Measurements from ENCODE around the gene COX6A1. TPM values are rescaled to one million over a fixed set of nuclear protein-coding genes. Genes with fewer than 3 reads are reported as not detected.

Gene COX6A1
- total and polyA plus RNA-seq, 2 of the 13 experiments (the other 11 are each of a cell fraction or from before 2014, with no cell fraction given), result 542 to 673 TPM

DNA sequence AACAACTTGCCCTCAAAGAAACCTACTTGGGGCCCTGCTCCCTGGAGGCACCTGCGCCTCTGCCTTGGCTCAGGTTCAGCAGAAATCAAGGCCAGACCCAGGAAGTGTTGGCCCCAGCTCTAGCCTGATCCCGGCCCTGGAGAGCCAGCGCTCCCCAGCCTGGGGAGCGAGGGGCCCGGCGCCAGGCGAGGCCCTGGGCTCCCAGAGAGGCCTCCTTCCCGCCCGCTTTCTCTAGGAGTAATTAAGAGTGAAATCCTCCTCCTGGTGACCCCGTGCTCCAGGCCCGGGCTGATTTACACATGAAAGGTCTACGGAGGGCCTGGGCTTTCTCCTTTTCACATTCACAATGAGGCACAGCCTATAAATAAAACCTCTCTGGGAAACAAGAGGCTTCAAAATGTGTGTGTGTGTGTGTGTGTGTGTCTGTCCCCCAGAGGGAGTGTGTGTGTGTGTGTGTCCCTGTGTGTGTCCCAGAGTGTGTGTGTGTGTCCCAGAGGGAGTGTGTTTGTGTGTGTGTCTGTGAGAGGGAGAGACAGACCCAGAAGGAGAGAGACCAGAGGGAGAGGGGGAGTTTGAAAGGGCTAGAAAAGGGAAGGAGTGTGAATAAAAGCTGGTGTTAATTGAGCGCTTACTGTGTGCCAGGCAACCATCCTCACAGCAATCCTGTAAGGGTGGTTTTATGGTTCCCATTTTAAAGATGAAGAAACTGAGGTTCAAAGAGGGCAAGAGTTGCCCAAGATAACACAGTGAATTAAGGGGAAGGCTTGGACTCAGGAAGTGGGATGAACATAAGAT, 23.8 kb upstream of the COX6A1 start:
- Histone ChIP-seq H3K27me3 (ENCODE audit: control insufficient read depth in 1 of 2, insufficient read depth in 2 of 2, low read length in 2 of 2) (no peaks in the 10 kb centered on the region; a peak in 1 of 5 replicates), H2AFZ (ENCODE audit: low read length) (peak overlapping the region; percentile 60), H3K4me3 (replicated peaks in 1 of 3; ENCODE audit: insufficient read depth in 1 of 3, low read depth in 2 of 3, low read length in 3 of 3) (peak overlapping the region in 1 of 3 experiments; percentile 28; a peak in 2 of 6 replicates), H3K36me3 (replicated peaks in 1 of 2; ENCODE audit: control insufficient read depth in 1 of 2, insufficient read depth in 2 of 2, low read length in 2 of 2) (no peaks in the 10 kb centered on the region), H3K79me2 (ENCODE audit: insufficient read depth, low read length) (no peaks in the 10 kb centered on the region), H3K4me2 (ENCODE audit: low read depth, low read length) (peak overlapping the region; percentile 63), H3K9ac (ENCODE audit: insufficient read depth, low read depth, low read length) (peak overlapping the region; percentile 39; the same call in 1 of the 2 replicates), H3K27ac (ENCODE audit: extremely low read length, insufficient read depth, low read length) (no peak overlapping the region), H3K4me1 (ENCODE audit: insufficient read depth, low read length) (peaks cover 13% of the 10 kb centered on the region), H3K9me3 (ENCODE audit: low read length) (no peaks in the 10 kb centered on the region), H4K20me1 (ENCODE audit: insufficient read depth, low read length) (no peaks in the 10 kb centered on the region)
- WGBS (ENCODE audit: low lambda C conversion rate), result 8% methylated on average over 12 of the region's 13 CpGs
- in situ Hi-C loops (cut with HindIII; ENCODE audit: extremely low pct_ligation_motif_present, low pct_unique_long_range_greater_than_20kb) (no loop called here), intact Hi-C loops (cut with micrococcal nuclease; ENCODE audit: unreplicated experiment) (no loop called here)
- POLR2A ChIA-PET, result interaction anchor here (0.7 kb wide), 1 partner anchor 31 kb away, joined by 3 read pairs; no protein-coding TSS in a partner anchor
- ATAC-seq (peak; percentile 94), FAIRE-seq (no peak), DNase-seq (ENCODE audit: low spot score) (no peak)
- CTCF ChIA-PET (ENCODE audit: low intra/inter-chr PET ratio, low total read pairs), result no interaction called here
- BruUV-seq (replicated peaks), result no TSS peak
- TF ChIP-seq TAF15 (IDR thresholded peaks at IDR 0.05; ENCODE audit: low read depth, low read length, poor library complexity, severe bottlenecking) (no peak), PAWR (CRISPR knock-in tag; IDR thresholded peaks at IDR 0.05; ENCODE audit: borderline replicate concordance) (no peak), ETV6 (CRISPR knock-in tag; conservative IDR thresholded peaks at IDR 0.05) (no peak), ZNF274 (CRISPR knock-in tag; IDR thresholded peaks at IDR 0.05) (no peak), ZNF782 (CRISPR knock-in tag; IDR thresholded peaks at IDR 0.05; ENCODE audit: borderline replicate concordance) (no peak), ZFX (CRISPR knock-in tag; IDR thresholded peaks at IDR 0.05; ENCODE audit: low read depth) (peak; percentile 69), ELF1 (CRISPR knock-in tag; IDR thresholded peaks at IDR 0.05) (peak; percentile 74)
- TF ChIP-seq, protein P1, sequence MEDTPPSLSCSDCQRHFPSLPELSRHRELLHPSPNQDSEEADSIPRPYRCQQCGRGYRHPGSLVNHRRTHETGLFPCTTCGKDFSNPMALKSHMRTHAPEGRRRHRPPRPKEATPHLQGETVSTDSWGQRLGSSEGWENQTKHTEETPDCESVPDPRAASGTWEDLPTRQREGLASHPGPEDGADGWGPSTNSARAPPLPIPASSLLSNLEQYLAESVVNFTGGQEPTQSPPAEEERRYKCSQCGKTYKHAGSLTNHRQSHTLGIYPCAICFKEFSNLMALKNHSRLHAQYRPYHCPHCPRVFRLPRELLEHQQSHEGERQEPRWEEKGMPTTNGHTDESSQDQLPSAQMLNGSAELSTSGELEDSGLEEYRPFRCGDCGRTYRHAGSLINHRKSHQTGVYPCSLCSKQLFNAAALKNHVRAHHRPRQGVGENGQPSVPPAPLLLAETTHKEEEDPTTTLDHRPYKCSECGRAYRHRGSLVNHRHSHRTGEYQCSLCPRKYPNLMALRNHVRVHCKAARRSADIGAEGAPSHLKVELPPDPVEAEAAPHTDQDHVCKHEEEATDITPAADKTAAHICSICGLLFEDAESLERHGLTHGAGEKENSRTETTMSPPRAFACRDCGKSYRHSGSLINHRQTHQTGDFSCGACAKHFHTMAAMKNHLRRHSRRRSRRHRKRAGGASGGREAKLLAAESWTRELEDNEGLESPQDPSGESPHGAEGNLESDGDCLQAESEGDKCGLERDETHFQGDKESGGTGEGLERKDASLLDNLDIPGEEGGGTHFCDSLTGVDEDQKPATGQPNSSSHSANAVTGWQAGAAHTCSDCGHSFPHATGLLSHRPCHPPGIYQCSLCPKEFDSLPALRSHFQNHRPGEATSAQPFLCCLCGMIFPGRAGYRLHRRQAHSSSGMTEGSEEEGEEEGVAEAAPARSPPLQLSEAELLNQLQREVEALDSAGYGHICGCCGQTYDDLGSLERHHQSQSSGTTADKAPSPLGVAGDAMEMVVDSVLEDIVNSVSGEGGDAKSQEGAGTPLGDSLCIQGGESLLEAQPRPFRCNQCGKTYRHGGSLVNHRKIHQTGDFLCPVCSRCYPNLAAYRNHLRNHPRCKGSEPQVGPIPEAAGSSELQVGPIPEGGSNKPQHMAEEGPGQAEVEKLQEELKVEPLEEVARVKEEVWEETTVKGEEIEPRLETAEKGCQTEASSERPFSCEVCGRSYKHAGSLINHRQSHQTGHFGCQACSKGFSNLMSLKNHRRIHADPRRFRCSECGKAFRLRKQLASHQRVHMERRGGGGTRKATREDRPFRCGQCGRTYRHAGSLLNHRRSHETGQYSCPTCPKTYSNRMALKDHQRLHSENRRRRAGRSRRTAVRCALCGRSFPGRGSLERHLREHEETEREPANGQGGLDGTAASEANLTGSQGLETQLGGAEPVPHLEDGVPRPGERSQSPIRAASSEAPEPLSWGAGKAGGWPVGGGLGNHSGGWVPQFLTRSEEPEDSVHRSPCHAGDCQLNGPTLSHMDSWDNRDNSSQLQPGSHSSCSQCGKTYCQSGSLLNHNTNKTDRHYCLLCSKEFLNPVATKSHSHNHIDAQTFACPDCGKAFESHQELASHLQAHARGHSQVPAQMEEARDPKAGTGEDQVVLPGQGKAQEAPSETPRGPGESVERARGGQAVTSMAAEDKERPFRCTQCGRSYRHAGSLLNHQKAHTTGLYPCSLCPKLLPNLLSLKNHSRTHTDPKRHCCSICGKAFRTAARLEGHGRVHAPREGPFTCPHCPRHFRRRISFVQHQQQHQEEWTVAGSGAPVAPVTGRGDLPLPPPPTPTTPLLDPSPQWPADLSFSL (CRISPR knock-in tag; IDR thresholded peaks at IDR 0.05), result peak; percentile 84
- TF ChIP-seq, protein P2, sequence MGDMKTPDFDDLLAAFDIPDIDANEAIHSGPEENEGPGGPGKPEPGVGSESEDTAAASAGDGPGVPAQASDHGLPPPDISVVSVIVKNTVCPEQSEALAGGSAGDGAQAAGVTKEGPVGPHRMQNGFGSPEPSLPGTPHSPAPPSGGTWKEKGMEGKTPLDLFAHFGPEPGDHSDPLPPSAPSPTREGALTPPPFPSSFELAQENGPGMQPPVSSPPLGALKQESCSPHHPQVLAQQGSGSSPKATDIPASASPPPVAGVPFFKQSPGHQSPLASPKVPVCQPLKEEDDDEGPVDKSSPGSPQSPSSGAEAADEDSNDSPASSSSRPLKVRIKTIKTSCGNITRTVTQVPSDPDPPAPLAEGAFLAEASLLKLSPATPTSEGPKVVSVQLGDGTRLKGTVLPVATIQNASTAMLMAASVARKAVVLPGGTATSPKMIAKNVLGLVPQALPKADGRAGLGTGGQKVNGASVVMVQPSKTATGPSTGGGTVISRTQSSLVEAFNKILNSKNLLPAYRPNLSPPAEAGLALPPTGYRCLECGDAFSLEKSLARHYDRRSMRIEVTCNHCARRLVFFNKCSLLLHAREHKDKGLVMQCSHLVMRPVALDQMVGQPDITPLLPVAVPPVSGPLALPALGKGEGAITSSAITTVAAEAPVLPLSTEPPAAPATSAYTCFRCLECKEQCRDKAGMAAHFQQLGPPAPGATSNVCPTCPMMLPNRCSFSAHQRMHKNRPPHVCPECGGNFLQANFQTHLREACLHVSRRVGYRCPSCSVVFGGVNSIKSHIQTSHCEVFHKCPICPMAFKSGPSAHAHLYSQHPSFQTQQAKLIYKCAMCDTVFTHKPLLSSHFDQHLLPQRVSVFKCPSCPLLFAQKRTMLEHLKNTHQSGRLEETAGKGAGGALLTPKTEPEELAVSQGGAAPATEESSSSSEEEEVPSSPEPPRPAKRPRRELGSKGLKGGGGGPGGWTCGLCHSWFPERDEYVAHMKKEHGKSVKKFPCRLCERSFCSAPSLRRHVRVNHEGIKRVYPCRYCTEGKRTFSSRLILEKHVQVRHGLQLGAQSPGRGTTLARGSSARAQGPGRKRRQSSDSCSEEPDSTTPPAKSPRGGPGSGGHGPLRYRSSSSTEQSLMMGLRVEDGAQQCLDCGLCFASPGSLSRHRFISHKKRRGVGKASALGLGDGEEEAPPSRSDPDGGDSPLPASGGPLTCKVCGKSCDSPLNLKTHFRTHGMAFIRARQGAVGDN (CRISPR knock-in tag; IDR thresholded peaks at IDR 0.05), result peak; percentile 58
- TF ChIP-seq, protein P3, sequence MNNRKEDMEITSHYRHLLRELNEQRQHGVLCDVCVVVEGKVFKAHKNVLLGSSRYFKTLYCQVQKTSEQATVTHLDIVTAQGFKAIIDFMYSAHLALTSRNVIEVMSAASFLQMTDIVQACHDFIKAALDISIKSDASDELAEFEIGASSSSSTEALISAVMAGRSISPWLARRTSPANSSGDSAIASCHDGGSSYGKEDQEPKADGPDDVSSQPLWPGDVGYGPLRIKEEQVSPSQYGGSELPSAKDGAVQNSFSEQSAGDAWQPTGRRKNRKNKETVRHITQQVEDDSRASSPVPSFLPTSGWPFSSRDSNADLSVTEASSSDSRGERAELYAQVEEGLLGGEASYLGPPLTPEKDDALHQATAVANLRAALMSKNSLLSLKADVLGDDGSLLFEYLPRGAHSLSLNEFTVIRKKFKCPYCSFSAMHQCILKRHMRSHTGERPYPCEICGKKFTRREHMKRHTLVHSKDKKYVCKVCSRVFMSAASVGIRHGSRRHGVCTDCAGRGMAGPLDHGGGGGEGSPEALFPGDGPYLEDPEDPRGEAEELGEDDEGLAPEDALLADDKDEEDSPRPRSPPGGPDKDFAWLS (CRISPR knock-in tag; IDR thresholded peaks at IDR 0.05; ENCODE audit: borderline replicate concordance), result no peak

All from HepG2 (cell line).